GM23338 (cell line): ENCODE results near the gene ZP3. TPM values are rescaled to one million over a fixed set of nuclear protein-coding genes. Genes with fewer than 3 reads are reported as not detected.
"Not testable (repeated sequence)": the region's sequence is repeated elsewhere in the genome, so short reads cannot be mapped to it uniquely, and the experiment has no call there.

ENCODE experiments used
- ATAC-seq: fragments of 200-7000 bp; cut with Tn5 transposase; 3 replicates; pipeline ENCODE4 v1.9.1; 2020
- DNase-seq: peaks from one replicate; pipeline ENCODE4 v3.0.0-alpha.2; 2015; ENCODE audit warnings: low spot score
- H2AFZ ChIP-seq: fragments of 200-600 bp; sonication (generic); 2 replicates; pipeline ENCODE4 v1.8.0; 2016; ENCODE audit warnings: antibody characterized with exemption, mild to moderate bottlenecking, moderate library complexity
- H3F3A ChIP-seq: fragments of 200-600 bp; sonication (generic); replicated peaks from 2 replicates; pipeline ENCODE4 v1.8.0; 2017; ENCODE audit warnings: antibody characterized with exemption, mixed run types, low read depth
- H3K27ac ChIP-seq: fragments of 200-600 bp; sonication (generic); 2 replicates; pipeline ENCODE4 v1.6.1; 2016; ENCODE audit warnings: low read depth
- H3K27me3 ChIP-seq: fragments of 200-600 bp; sonication (generic); 2 replicates; pipeline ENCODE4 v1.8.0; 2016; ENCODE audit warnings: mild to moderate bottlenecking, mixed run types, moderate library complexity; ENCODE audit not compliant: insufficient read depth
- H3K36me3 ChIP-seq: fragments of 200-600 bp; sonication (generic); 2 replicates; pipeline ENCODE4 v1.8.0; 2016; ENCODE audit warnings: mild to moderate bottlenecking; ENCODE audit not compliant: insufficient read depth
- H3K4me1 ChIP-seq: fragments of 200-600 bp; sonication (generic); 2 replicates; pipeline ENCODE4 v1.8.0; 2016; ENCODE audit warnings: mild to moderate bottlenecking, moderate library complexity; ENCODE audit not compliant: insufficient read depth
- H3K4me2 ChIP-seq: fragments of 200-600 bp; sonication (generic); 2 replicates; pipeline ENCODE4 v1.7.1; 2017; ENCODE audit warnings: mixed run types
- H3K4me3 ChIP-seq: fragments of 200-600 bp; sonication (generic); 2 replicates; pipeline ENCODE4 v1.6.1; 2016; ENCODE audit warnings: mixed run types
- H3K79me2 ChIP-seq: fragments of 200-600 bp; sonication (generic); replicated peaks from 2 replicates; pipeline ENCODE4 v1.8.0; 2017; ENCODE audit warnings: mild to moderate bottlenecking; ENCODE audit not compliant: insufficient read depth
- H3K9me2 ChIP-seq: fragments of 200-600 bp; sonication (generic); 2 replicates; pipeline ENCODE4 v1.8.0; 2017; ENCODE audit not compliant: insufficient read depth
- H4K20me1 ChIP-seq: fragments of 200-600 bp; sonication (generic); replicated peaks from 2 replicates; pipeline ENCODE4 v1.8.0; 2017; ENCODE audit warnings: mild to moderate bottlenecking; ENCODE audit not compliant: insufficient read depth
- H3K27ac Mint-ChIP-seq: 2 replicates; pipeline ENCODE4 v1.8.0; 2020; ENCODE audit warnings: inconsistent platforms, mild to moderate bottlenecking, moderate library complexity, mixed read lengths
- H3K27me3 Mint-ChIP-seq: 3 replicates; pipeline ENCODE4 v1.8.0; 2022; ENCODE audit warnings: low read depth, mild to moderate bottlenecking, moderate library complexity, mixed read lengths, inconsistent platforms; ENCODE audit not compliant: insufficient read depth, poor library complexity
- H3K36me3 Mint-ChIP-seq: 3 replicates; pipeline ENCODE4 v1.8.0; 2021; ENCODE audit warnings: low read depth, mild to moderate bottlenecking, inconsistent platforms, moderate library complexity, mixed read lengths
- H3K4me1 Mint-ChIP-seq: 3 replicates; pipeline ENCODE4 v1.8.0; 2020; ENCODE audit warnings: mild to moderate bottlenecking, inconsistent platforms, mixed read lengths
- H3K4me3 Mint-ChIP-seq: 3 replicates; pipeline ENCODE4 v1.8.0; 2021; ENCODE audit warnings: moderate library complexity, mild to moderate bottlenecking, inconsistent platforms, mixed read lengths
- H3K9me3 Mint-ChIP-seq: 3 replicates; pipeline ENCODE4 v1.8.0; 2020; ENCODE audit warnings: moderate library complexity, mild to moderate bottlenecking, inconsistent platforms, mixed read lengths
- polyA plus RNA-seq: library from polyadenylated mRNA; unstranded; fragments of >200 nt; fragmentation: Nextera tagmentation; extraction: Ambion mirVana; gene quantifications from 2 replicates; pipeline ENCODE4 v1.2.1, GENCODE V29; 2016
- total RNA-seq: library from RNA; depleted of rRNA; stranded (reverse); fragments of >200 nt; shearing (Covaris generic); gene quantifications from 2 replicates; pipeline ENCODE4 v1.2.3, GENCODE V29; 2014; rRNA removed

Gene ZP3
- total and polyA plus RNA-seq, 2 experiments from 2014 or later, result 5.1 to 9.6 TPM

GRCh38 chr7:76483081-76483480 lies 58.3 kb downstream of the ZP3 start:
- H3K4me1 Mint-ChIP-seq, result peaks cover 11% of the 10 kb centered on the region
- H3K36me3 Mint-ChIP-seq, result peaks cover 18% of the 10 kb centered on the region
- not testable (repeated sequence) for DNase-seq, H3K27me3 Mint-ChIP-seq, H3K27ac ChIP-seq, H4K20me1 ChIP-seq, H3K4me3 Mint-ChIP-seq, H3K79me2 ChIP-seq, ATAC-seq, H3K27ac Mint-ChIP-seq, H3K36me3 ChIP-seq, H3K4me1 ChIP-seq, H2AFZ ChIP-seq, H3K4me3 ChIP-seq, H3K9me2 ChIP-seq, H3K4me2 ChIP-seq, H3K27me3 ChIP-seq, H3K9me3 Mint-ChIP-seq, H3F3A ChIP-seq

GRCh38 chr7:76484456-76484855 lies 59.7 kb downstream of the ZP3 start:
- H3K4me3 ChIP-seq, H3K36me3 ChIP-seq, H3K4me3 Mint-ChIP-seq, H3K27me3 Mint-ChIP-seq, H3K79me2 ChIP-seq, H3K4me1 ChIP-seq, H3K27ac ChIP-seq, H4K20me1 ChIP-seq, H3K4me2 ChIP-seq, ATAC-seq, H3K9me3 Mint-ChIP-seq, H3K27ac Mint-ChIP-seq, H3K9me2 ChIP-seq, H3F3A ChIP-seq, H2AFZ ChIP-seq, H3K27me3 ChIP-seq, DNase-seq: not testable (repeated sequence)
- H3K36me3 Mint-ChIP-seq, result peaks cover 18% of the 10 kb centered on the region
- H3K4me1 Mint-ChIP-seq, result peaks cover 11% of the 10 kb centered on the region

GRCh38 chr7:76485822-76486610 lies 61.3 kb downstream of the ZP3 start:
- not testable (repeated sequence) for H3F3A ChIP-seq, H3K4me1 Mint-ChIP-seq, H3K4me2 ChIP-seq, DNase-seq, H3K79me2 ChIP-seq, H3K9me2 ChIP-seq, H3K27me3 Mint-ChIP-seq, H3K4me3 ChIP-seq, H3K9me3 Mint-ChIP-seq, H3K4me1 ChIP-seq, H3K27me3 ChIP-seq, H3K36me3 ChIP-seq, H3K27ac ChIP-seq, H3K27ac Mint-ChIP-seq, H4K20me1 ChIP-seq, H3K4me3 Mint-ChIP-seq, H2AFZ ChIP-seq
- peaks cover 18% of the 10 kb centered on the region for H3K36me3 Mint-ChIP-seq
- ATAC-seq, result peak; percentile 95

GRCh38 chr7:76486618-76487017 lies 61.9 kb downstream of the ZP3 start:
- ATAC-seq, result not testable (repeated sequence)

GRCh38 chr7:76487969-76488368 lies 63.2 kb downstream of the ZP3 start:
- not testable (repeated sequence) for H2AFZ ChIP-seq, H3K4me3 Mint-ChIP-seq, H3K9me2 ChIP-seq, H4K20me1 ChIP-seq, DNase-seq, H3K4me1 ChIP-seq, H3K79me2 ChIP-seq, H3K36me3 ChIP-seq, H3K9me3 Mint-ChIP-seq, H3K27me3 Mint-ChIP-seq, ATAC-seq, H3K27me3 ChIP-seq, H3K4me3 ChIP-seq, H3K36me3 Mint-ChIP-seq, H3K4me2 ChIP-seq, H3K27ac ChIP-seq, H3F3A ChIP-seq, H3K27ac Mint-ChIP-seq, H3K4me1 Mint-ChIP-seq

More at GRCh38 chr7:76486618-76487017, 61.9 kb downstream of the ZP3 start:
- not testable (repeated sequence) for H3F3A ChIP-seq, H3K4me2 ChIP-seq, H3K79me2 ChIP-seq, H3K9me2 ChIP-seq, DNase-seq, H3K4me3 ChIP-seq, H3K27me3 ChIP-seq, H3K4me1 Mint-ChIP-seq, H2AFZ ChIP-seq, H3K27me3 Mint-ChIP-seq, H3K27ac ChIP-seq, H3K36me3 ChIP-seq, H4K20me1 ChIP-seq, H3K4me3 Mint-ChIP-seq, H3K9me3 Mint-ChIP-seq, H3K27ac Mint-ChIP-seq, H3K4me1 ChIP-seq
- H3K36me3 Mint-ChIP-seq, result peaks cover 18% of the 10 kb centered on the region

Other genes starting within 250 kb of the ZP3 start
- 9.2 and 13.8 TPM in 2 replicates for gene SRRM3, start 223.1 kb upstream of the ZP3 start, total RNA-seq
- gene SRRM3, start 223.1 kb upstream of the ZP3 start, polyA plus RNA-seq, result 8.2 and 8.6 TPM in 2 replicates
- gene HSPB1, start 122.3 kb upstream of the ZP3 start, total RNA-seq, result 47.5 and 48.1 TPM in 2 replicates
- 437 and 458 TPM in 2 replicates for gene HSPB1, start 122.3 kb upstream of the ZP3 start, polyA plus RNA-seq
- 179 and 180 TPM in 2 replicates for gene YWHAG, start 66.0 kb upstream of the ZP3 start, total RNA-seq
- 82.2 and 97.0 TPM in 2 replicates for gene YWHAG, start 66.0 kb upstream of the ZP3 start, polyA plus RNA-seq
- gene SSC4D, start 15.3 kb upstream of the ZP3 start, total RNA-seq, result 11.4 and 12.7 TPM in 2 replicates
- gene SSC4D, start 15.3 kb upstream of the ZP3 start, polyA plus RNA-seq, result 4.9 and 9.7 TPM in 2 replicates
- 72.8 and 77.9 TPM in 2 replicates for gene DTX2, start 36.8 kb downstream of the ZP3 start, total RNA-seq
- gene DTX2, start 36.8 kb downstream of the ZP3 start, polyA plus RNA-seq, result 29.7 and 36.1 TPM in 2 replicates
- gene UPK3B, start 85.6 kb downstream of the ZP3 start, total RNA-seq, result 3.0 and 5.2 TPM in 2 replicates
- gene UPK3B, start 85.6 kb downstream of the ZP3 start, polyA plus RNA-seq, result 3.3 and 3.8 TPM in 2 replicates
- gene SPDYE16, start 118.3 kb downstream of the ZP3 start, total RNA-seq, result not detected in 2 replicates
- 0.55 and 1.1 TPM in 2 replicates for gene SPDYE16, start 118.3 kb downstream of the ZP3 start, polyA plus RNA-seq
- gene POMZP3, start 202.3 kb downstream of the ZP3 start, total RNA-seq, result 3.3 and 9.1 TPM in 2 replicates
- 6.8 and 8.7 TPM in 2 replicates for gene POMZP3, start 202.3 kb downstream of the ZP3 start, polyA plus RNA-seq